NCI-H1694 treated with DMSO at 0.1 percent for 48 hours (cell line): ENCODE results near the gene PRRC2A.
A peak's percentile ranks its signal among the peaks of the same experiment; 100 is the strongest.

Experiments
- DNase-seq: peaks from one replicate; lab custom pipeline; 2025; lab: John Stamatoyannopoulos, UW

PRRC2A gene

GRCh38 chr6:31666337-31666965 lies 45.9 kb downstream of the PRRC2A start:
- DNase-seq, result no peak

DNA sequence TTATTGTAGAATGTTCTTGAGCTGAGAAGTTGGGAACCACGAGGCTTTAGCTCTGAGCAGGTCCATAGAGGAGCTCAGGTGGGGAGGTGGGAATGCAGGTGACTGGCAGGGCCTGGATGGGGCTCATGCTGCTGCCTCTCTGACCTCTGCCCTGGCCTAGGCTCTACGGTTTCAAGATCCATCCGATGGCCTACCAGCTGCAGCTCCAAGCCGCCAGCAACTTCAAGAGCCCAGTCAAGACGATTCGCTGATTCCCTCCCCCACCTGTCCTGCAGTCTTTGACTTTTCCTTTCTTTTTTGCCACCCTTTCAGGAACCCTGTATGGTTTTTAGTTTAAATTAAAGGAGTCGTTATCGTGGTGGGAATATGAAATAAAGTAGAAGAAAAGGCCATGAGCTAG lies 49.2 kb downstream of the PRRC2A start, which contains the start of gene LY6G5B:
Gene LY6G5B, plus strand, starts transcription at position 301 of the 400 bp plus-strand sequence. CDS start 975 bp downstream, outside the sequence.
- no peak for DNase-seq

DNA sequence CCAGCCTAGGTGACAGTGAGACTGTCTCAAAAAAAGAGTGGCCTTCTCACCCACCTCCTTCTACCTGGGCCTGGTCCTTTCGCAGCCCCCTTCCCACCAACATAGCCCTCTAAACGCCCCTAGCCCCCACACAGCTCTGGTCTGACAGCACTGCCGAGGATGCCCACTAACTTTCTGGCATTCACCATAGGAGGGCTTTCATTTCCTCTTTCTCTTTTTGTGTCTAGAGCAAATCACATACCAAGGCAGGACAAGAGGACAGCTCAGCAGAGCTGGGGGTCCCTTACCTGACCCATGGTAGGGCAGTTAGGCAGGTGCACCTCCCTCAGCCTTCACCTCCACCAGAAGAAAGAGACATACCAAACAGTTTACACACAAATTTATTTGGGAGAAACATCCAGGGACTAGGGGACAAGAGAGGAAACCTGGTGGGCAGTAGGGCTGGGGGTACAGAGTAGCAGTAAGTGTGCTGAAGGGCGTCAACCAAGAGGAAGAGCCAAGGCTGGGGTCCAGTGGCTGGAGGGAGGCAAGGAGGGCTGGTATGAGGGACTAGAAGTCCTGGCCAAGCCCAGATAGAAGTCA lies 55.9 kb downstream of the PRRC2A start:
- no peak for DNase-seq

GRCh38 chr6:31676904-31677303 lies 56.4 kb downstream of the PRRC2A start:
- DNase-seq, result no peak

GRCh38 chr6:31677955-31678354 lies 57.4 kb downstream of the PRRC2A start:
- no peak for DNase-seq

DNA sequence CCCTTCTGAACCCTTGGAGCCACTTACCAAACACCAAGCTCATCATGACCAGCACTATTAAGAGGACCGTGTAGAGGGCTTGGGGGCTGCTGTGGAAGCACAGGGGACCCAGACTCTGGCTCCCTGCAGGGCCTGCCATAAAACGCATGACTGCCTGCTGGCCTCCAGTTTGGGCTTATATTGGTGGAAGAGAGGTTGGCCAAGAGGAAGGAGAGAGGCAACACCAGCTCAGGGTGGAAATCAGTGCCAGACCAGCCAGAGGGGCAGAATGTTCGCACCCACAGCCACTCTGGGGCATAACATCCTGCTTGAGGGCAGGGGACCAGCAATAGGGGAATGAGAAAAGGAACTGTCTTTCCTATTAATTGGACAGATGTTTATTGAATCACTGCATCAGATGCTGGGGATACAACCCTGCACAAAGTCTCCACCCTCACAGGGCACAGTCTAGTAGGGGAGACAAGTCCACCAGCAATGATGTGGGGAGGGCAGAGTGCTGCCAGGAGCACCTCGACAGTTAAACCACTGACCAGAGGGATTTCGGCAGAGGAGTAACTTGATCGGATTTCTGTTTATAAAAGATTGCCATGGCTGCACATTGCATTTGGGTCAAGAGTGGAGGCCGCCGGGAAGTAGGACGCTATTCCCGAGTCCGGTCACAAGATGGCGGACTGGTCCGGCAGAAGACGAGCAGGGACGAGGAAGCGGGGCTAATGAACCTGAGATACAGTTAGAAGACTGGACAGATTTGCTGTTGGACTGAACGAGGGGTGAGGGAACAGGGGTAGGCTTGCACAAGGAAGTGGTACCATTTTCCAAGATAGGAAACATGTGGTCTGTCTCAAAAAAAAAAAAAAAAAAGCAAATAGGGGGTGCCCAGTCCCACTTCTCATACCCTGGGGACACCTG lies 60.0 kb downstream of the PRRC2A start, which contains the start of gene LY6G5C:
Gene LY6G5C, minus strand, starts transcription at position 842 of the 909 bp plus-strand sequence. Its CDS starts 694 bp downstream, at position 148.
- peak; percentile 61 for DNase-seq

- DNase-seq, result no peak
Measured at GRCh38 chr6:31681135-31681671, 60.7 kb downstream of the PRRC2A start.

GRCh38 chr6:31683591-31683990 lies 63.1 kb downstream of the PRRC2A start:
- DNase-seq, result no peak

DNA sequence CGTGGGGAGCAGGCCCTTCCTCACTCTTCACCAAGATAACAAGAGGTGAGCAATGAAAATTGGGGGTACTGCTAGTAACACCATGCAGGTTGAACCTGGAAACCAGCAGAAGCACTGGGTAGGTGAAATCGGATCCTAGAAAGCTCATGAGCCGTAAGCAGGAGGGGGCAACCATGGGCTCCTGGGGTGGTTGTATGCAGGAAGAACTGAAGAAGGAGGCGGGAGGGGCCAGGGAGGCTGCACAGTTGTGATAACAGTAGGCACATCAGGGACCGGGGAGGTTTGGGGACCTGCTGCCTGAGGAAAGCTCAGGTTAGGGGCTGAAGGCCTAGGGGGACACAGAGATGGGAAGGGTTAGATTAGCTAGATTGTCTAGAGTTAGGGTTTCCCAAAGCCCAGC lies 66.0 kb downstream of the PRRC2A start:
- DNase-seq, result no peak

- no peak for DNase-seq
Measured at GRCh38 chr6:31687321-31687720, 66.8 kb downstream of the PRRC2A start.
